Cerebellar nuclear complex (tissue), 1 donor: ENCODE data around the gene PTPRM.

Experiments
- DNase-seq, 2 experiments: peaks; one replicate each; lab custom pipeline; 2025; lab: John Stamatoyannopoulos, UW

Gene PTPRM

GRCh38 chr18:7600036-7600435 lies 32.9 kb downstream of the PTPRM start:
- no peak for DNase-seq

GRCh38 chr18:7600528-7601245 lies 33.6 kb downstream of the PTPRM start:
- DNase-seq, result no peak

GRCh38 chr18:7601246-7601615 lies 34.1 kb downstream of the PTPRM start:
- DNase-seq, result no peak

- no peak for DNase-seq
These were observed 34.8 kb downstream of the PTPRM start for GRCh38 chr18:7601936-7602335.

GRCh38 chr18:7603259-7604000 lies 36.3 kb downstream of the PTPRM start:
- no peak for DNase-seq

- no peak for DNase-seq
These were observed 37.2 kb downstream of the PTPRM start for GRCh38 chr18:7604361-7604760.

GRCh38 chr18:7605705-7606104 lies 38.6 kb downstream of the PTPRM start:
- DNase-seq, result no peak

- no peak for DNase-seq
These were observed 40.5 kb downstream of the PTPRM start for GRCh38 chr18:7607540-7608173.

- DNase-seq, result no peak
These were observed 41.0 kb downstream of the PTPRM start for GRCh38 chr18:7608174-7608550.

GRCh38 chr18:7608781-7609201 lies 41.7 kb downstream of the PTPRM start:
- DNase-seq, result no peak

GRCh38 chr18:7609617-7610016 lies 42.5 kb downstream of the PTPRM start:
- DNase-seq, result no peak

- no peak for DNase-seq
These were observed 46.9 kb downstream of the PTPRM start for GRCh38 chr18:7614042-7614441.

- DNase-seq, result no peak
These were observed 48.7 kb downstream of the PTPRM start for GRCh38 chr18:7615840-7616239.

GRCh38 chr18:7616661-7617060 lies 49.5 kb downstream of the PTPRM start:
- no peak for DNase-seq

- no peak for DNase-seq
These were observed 50.8 kb downstream of the PTPRM start for GRCh38 chr18:7617738-7618422.

- no peak for DNase-seq
These were observed 51.9 kb downstream of the PTPRM start for GRCh38 chr18:7618891-7619442.

GRCh38 chr18:7619676-7620075 lies 52.6 kb downstream of the PTPRM start:
- no peak for DNase-seq

- DNase-seq, result no peak
These were observed 55.6 kb downstream of the PTPRM start for GRCh38 chr18:7622721-7623120.

GRCh38 chr18:7623681-7624080 lies 56.6 kb downstream of the PTPRM start:
- no peak for DNase-seq

GRCh38 chr18:7624697-7625096 lies 57.6 kb downstream of the PTPRM start:
- DNase-seq, result no peak

- DNase-seq, result no peak
These were observed 59.2 kb downstream of the PTPRM start for GRCh38 chr18:7626175-7626921.
